ENCODE measurements around the gene ATP2B2. TPM values are rescaled to one million over a fixed set of nuclear protein-coding genes. Genes with fewer than 3 reads are reported as not detected.

The ATP2B2 gene
- total RNA-seq, 4 donors from 2014 or later: 0.86 to 2.2 (median 1.0) TPM; not detected in 1

- peaks cover 10% of the 10 kb centered on the region for H3K27me3 ChIP-seq
- H3K4me1 ChIP-seq: peaks cover 6% of the 10 kb centered on the region
- no peaks in the 10 kb centered on the region for H3K36me3 ChIP-seq
- H3K9me3 ChIP-seq: no peaks in the 10 kb centered on the region
- no peak overlapping the region for H3K4me3 ChIP-seq
- 33% methylated on average over 7 of the region's 7 CpGs for WGBS
- DNase-seq (ENCODE audit: low spot score in 2 of 2): peak; percentile 33 to 64
- TF ChIP-seq EP300 (IDR thresholded peaks at IDR 0.05) (no peak), POLR2A (IDR thresholded peaks at IDR 0.05) (no peak), POLR2AphosphoS5 (IDR thresholded peaks at IDR 0.05) (no peak), CTCF (IDR thresholded peaks at IDR 0.05) (no peak)
- no peak overlapping the region for H3K27ac ChIP-seq
Observed at GRCh38 chr3:10517627-10518026, 12.2 kb upstream of the ATP2B2 start.

- no peak overlapping the region for H3K27ac ChIP-seq
- H3K4me3 ChIP-seq: no peak overlapping the region
- WGBS: 65% methylated on average over 12 of the region's 14 CpGs
- peaks cover 6% of the 10 kb centered on the region for H3K4me1 ChIP-seq
- H3K27me3 ChIP-seq: peaks cover 7% of the 10 kb centered on the region
- H3K9me3 ChIP-seq: no peaks in the 10 kb centered on the region
- no peak for TF ChIP-seq POLR2A (IDR thresholded peaks at IDR 0.05)
- no peak for TF ChIP-seq CTCF (IDR thresholded peaks at IDR 0.05)
- TF ChIP-seq POLR2AphosphoS5 (IDR thresholded peaks at IDR 0.05): no peak
- TF ChIP-seq EP300 (IDR thresholded peaks at IDR 0.05): no peak
- peak; percentile 48 to 78 for DNase-seq (ENCODE audit: low spot score in 2 of 2)
- no peaks in the 10 kb centered on the region for H3K36me3 ChIP-seq
Observed at GRCh38 chr3:10516544-10517452, 11.4 kb upstream of the ATP2B2 start.

GRCh38 chr3:10515884-10516495, 10.6 kb upstream of the ATP2B2 start:
- H3K4me1 ChIP-seq: peaks cover 6% of the 10 kb centered on the region
- DNase-seq (ENCODE audit: low spot score in 2 of 2): peak; percentile 45 to 49
- no peaks in the 10 kb centered on the region for H3K36me3 ChIP-seq
- no peak for TF ChIP-seq POLR2AphosphoS5 (IDR thresholded peaks at IDR 0.05)
- no peak for TF ChIP-seq POLR2A (IDR thresholded peaks at IDR 0.05)
- no peak for TF ChIP-seq EP300 (IDR thresholded peaks at IDR 0.05)
- TF ChIP-seq CTCF (IDR thresholded peaks at IDR 0.05): no peak
- 82% methylated on average over 7 of the region's 7 CpGs for WGBS
- H3K9me3 ChIP-seq: no peaks in the 10 kb centered on the region
- H3K4me3 ChIP-seq: no peak overlapping the region
- no peak overlapping the region for H3K27ac ChIP-seq
- peaks cover 6% of the 10 kb centered on the region for H3K27me3 ChIP-seq

- Histone ChIP-seq H3K27me3 (peaks cover 6% of the 10 kb centered on the region), H3K4me1 (peaks cover 6% of the 10 kb centered on the region), H3K27ac (no peak overlapping the region), H3K4me3 (no peak overlapping the region), H3K9me3 (no peaks in the 10 kb centered on the region), H3K36me3 (no peaks in the 10 kb centered on the region)
- peak; percentile 14 to 63 for DNase-seq (ENCODE audit: low spot score in 2 of 2)
- 59% methylated on average over 3 of the region's 3 CpGs for WGBS
- TF ChIP-seq EP300 (IDR thresholded peaks at IDR 0.05): no peak
- TF ChIP-seq POLR2A (IDR thresholded peaks at IDR 0.05): no peak
- TF ChIP-seq POLR2AphosphoS5 (IDR thresholded peaks at IDR 0.05): no peak
- no peak for TF ChIP-seq CTCF (IDR thresholded peaks at IDR 0.05)
Observed at GRCh38 chr3:10515396-10515795, 10.0 kb upstream of the ATP2B2 start.
